Measurements from ENCODE around the gene DNAH10. TPM values are rescaled to one million over a fixed set of nuclear protein-coding genes. Genes with fewer than 3 reads are reported as not detected.

DNAH10 gene
- total and polyA plus RNA-seq, 2 of the 4 experiments (the other 2 are of a cell fraction), result 0.18 to 0.22 TPM

GRCh38 chr12:123849517-123849916, 87.4 kb downstream of the DNAH10 start:
- Histone ChIP-seq H4K8ac (ENCODE audit: low read depth in 2 of 2, low read length in 2 of 2) (no peak overlapping the region), H3K36me3 (ENCODE audit: control insufficient read depth, insufficient read depth, low read length) (no peaks in the 10 kb centered on the region), H2AK9ac (replicated peaks; ENCODE audit: low read depth, low read length, poor library complexity) (no peak overlapping the region), H2BK5ac (ENCODE audit: low read depth, low read length, poor library complexity, severe bottlenecking) (no peak overlapping the region), H3K14ac (replicated peaks; ENCODE audit: low read depth, low read length) (no peak overlapping the region), H4K20me1 (ENCODE audit: insufficient read depth, low read length) (no peaks in the 10 kb centered on the region), H2BK120ac (ENCODE audit: low read depth, low read length) (no peak overlapping the region), H3K18ac (ENCODE audit: low read depth, low read length) (no peak overlapping the region), H3K27ac (ENCODE audit: insufficient read depth, low read length) (no peak overlapping the region), H3K56ac (ENCODE audit: extremely low read depth, insufficient read depth, low read length) (no peak overlapping the region), H3K4me1 (ENCODE audit: control insufficient read depth, insufficient read depth, low read length) (no peaks in the 10 kb centered on the region), H3K79me1 (ENCODE audit: low read depth in 1 of 2, low read length in 2 of 2) (no peaks in the 10 kb centered on the region), H4K91ac (ENCODE audit: insufficient read depth, low read depth, low read length) (no peak overlapping the region), H3K4ac (ENCODE audit: low read depth, low read length) (no peak overlapping the region), H2AFZ (replicated peaks; ENCODE audit: low read length, poor library complexity) (no peak overlapping the region), H2BK15ac (ENCODE audit: low read depth, low read length) (no peak overlapping the region), H4K5ac (ENCODE audit: low read depth, low read length) (no peak overlapping the region), H3K4me2 (ENCODE audit: low read depth, low read length) (no peak overlapping the region), H3K27me3 (ENCODE audit: control insufficient read depth, insufficient read depth, low read length) (peaks cover 24% of the 10 kb centered on the region), H2BK20ac (ENCODE audit: low read depth, low read length) (no peak overlapping the region), H3K4me3 (ENCODE audit: insufficient read depth, low read depth, low read length) (no peak overlapping the region), H3K9ac (ENCODE audit: low read depth, low read length) (no peak overlapping the region), H2AK5ac (ENCODE audit: low read depth, low read length) (no peak overlapping the region), H3K9me1 (ENCODE audit: insufficient read depth, low read length) (no peaks in the 10 kb centered on the region), H3K23ac (ENCODE audit: low read depth, low read length) (no peak overlapping the region), H3K9me3 (ENCODE audit: control insufficient read depth, insufficient read depth, low read length) (no peaks in the 10 kb centered on the region)
- ChIA-PET POLR2A (ENCODE audit: unreplicated experiment) (no interaction called here), CTCF (no interaction called here)
- no CpG with 5 or more reads among the region's 3 CpGs for WGBS, 2 experiments (ENCODE audit: extremely low coverage in 2 of 2, insufficient read length in 1 of 2)
- no peak for ATAC-seq (ENCODE audit: low read depth)
- intact Hi-C loops (cut with micrococcal nuclease) (no loop called here), in situ Hi-C loops (cut with MboI; ENCODE audit: low sequenced_read_pairs) (no loop called here), dilution Hi-C loops (cut with HindIII; ENCODE audit: low sequenced_read_pairs, unreplicated experiment) (no loop called here)
- BruUV-seq (replicated peaks), result no TSS peak
- no peak for DNase-seq
- TF ChIP-seq, protein P1, sequence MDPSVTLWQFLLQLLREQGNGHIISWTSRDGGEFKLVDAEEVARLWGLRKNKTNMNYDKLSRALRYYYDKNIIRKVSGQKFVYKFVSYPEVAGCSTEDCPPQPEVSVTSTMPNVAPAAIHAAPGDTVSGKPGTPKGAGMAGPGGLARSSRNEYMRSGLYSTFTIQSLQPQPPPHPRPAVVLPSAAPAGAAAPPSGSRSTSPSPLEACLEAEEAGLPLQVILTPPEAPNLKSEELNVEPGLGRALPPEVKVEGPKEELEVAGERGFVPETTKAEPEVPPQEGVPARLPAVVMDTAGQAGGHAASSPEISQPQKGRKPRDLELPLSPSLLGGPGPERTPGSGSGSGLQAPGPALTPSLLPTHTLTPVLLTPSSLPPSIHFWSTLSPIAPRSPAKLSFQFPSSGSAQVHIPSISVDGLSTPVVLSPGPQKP (IDR thresholded peaks at IDR 0.05; ENCODE audit: borderline replicate concordance, low read depth, low read length), result no peak
- TF ChIP-seq USF2 (IDR thresholded peaks at IDR 0.05; ENCODE audit: low read depth, low read length) (no peak), BHLHE40 (IDR thresholded peaks at IDR 0.05; ENCODE audit: low read depth, low read length) (no peak), NFE2L2 (IDR thresholded peaks at IDR 0.05; ENCODE audit: low read depth, low read length) (no peak), RAD21 (IDR thresholded peaks at IDR 0.05; ENCODE audit: low read length) (no peak), FOS (IDR thresholded peaks at IDR 0.05; ENCODE audit: low read depth, low read length) (no peak), MAFK (IDR thresholded peaks at IDR 0.05; ENCODE audit: low read depth, low read length) (no peak), MXI1 (IDR thresholded peaks at IDR 0.05; ENCODE audit: borderline replicate concordance, low read depth, low read length) (no peak)
